HepG2 (cell line): ENCODE data around the gene NLGN2. TPM values are rescaled to one million over a fixed set of nuclear protein-coding genes. Genes with fewer than 3 reads are reported as not detected.

Experiments used
- ARID5B ChIP-seq: IDR thresholded peaks from 2 replicates; pipeline ENCODE4 v1.4.0; 2020; ENCODE audit warnings: mild to moderate bottlenecking, missing genetic modification reagents
- FOSL1 ChIP-seq: sonication (generic); formaldehyde crosslinking; IDR thresholded peaks from 2 replicates; pipeline ENCODE4 v1.9.0; 2021; ENCODE audit warnings: missing genetic modification reagents, borderline replicate concordance
- HDAC2 ChIP-seq: sonication (generic); formaldehyde crosslinking; IDR thresholded peaks from 2 replicates; pipeline ENCODE4 v1.4.0; 2020; ENCODE audit warnings: missing genetic modification reagents
- MLLT10 ChIP-seq: sonication (generic); formaldehyde crosslinking; IDR thresholded peaks from 2 replicates; pipeline ENCODE4 v1.4.0; 2020; ENCODE audit warnings: missing genetic modification reagents
- NFYC ChIP-seq: IDR thresholded peaks from 2 replicates; pipeline ENCODE4 v1.6.1; 2016; ENCODE audit warnings: missing genetic modification reagents, missing compliant biosample characterization
- TBX2 ChIP-seq: sonication (generic); formaldehyde crosslinking; IDR thresholded peaks from 2 replicates; pipeline ENCODE4 v1.5.0; 2020; ENCODE audit warnings: missing genetic modification reagents, mild to moderate bottlenecking, borderline replicate concordance
- THAP8 ChIP-seq: sonication (generic); formaldehyde crosslinking; IDR thresholded peaks from 2 replicates; pipeline ENCODE4 v1.5.1; 2020; ENCODE audit warnings: missing genetic modification reagents, mild to moderate bottlenecking, borderline replicate concordance
- ZBTB38 ChIP-seq: sonication (generic); formaldehyde crosslinking; IDR thresholded peaks from 2 replicates; pipeline ENCODE4 v1.5.1; 2020; ENCODE audit warnings: mild to moderate bottlenecking, missing genetic modification reagents
- ZBTB7B ChIP-seq: sonication (generic); formaldehyde crosslinking; IDR thresholded peaks from 2 replicates; pipeline ENCODE4 v1.4.0; 2020; ENCODE audit warnings: missing genetic modification reagents
- ZMYM2 ChIP-seq: sonication (generic); formaldehyde crosslinking; IDR thresholded peaks from 2 replicates; pipeline ENCODE4 v1.8.0; 2022; ENCODE audit warnings: mild to moderate bottlenecking, missing genetic modification reagents
- ZNF143 ChIP-seq: sonication (generic); formaldehyde crosslinking; IDR thresholded peaks from 2 replicates; pipeline ENCODE4 v1.4.0; 2020; ENCODE audit warnings: missing genetic modification reagents
- ZNF432 ChIP-seq: sonication (generic); formaldehyde crosslinking; IDR thresholded peaks from 2 replicates; pipeline ENCODE4 v1.5.0; 2020; ENCODE audit warnings: missing genetic modification reagents, mild to moderate bottlenecking, borderline replicate concordance
- ZNF660 ChIP-seq: sonication (generic); formaldehyde crosslinking; IDR thresholded peaks from 2 replicates; pipeline ENCODE4 v1.5.1; 2020; ENCODE audit warnings: mild to moderate bottlenecking, low read depth, missing genetic modification reagents, borderline replicate concordance
- polyA plus RNA-seq, 8 experiments: library from polyadenylated mRNA; depleted of rRNA in 3 of 8; stranded (reverse) in 7 of 8; unstranded in 1 of 8; fragments of >200 nt; fragmentation: Illumina TruSeq in 4 of 8; extraction: Trizol in 4 of 8; gene quantifications; 2 replicates each; pipeline versions ENCODE4 v1.2.1 to v1.2.3, GENCODE V29; 2011 to 2016; ENCODE audit warnings: low read depth in 4 of 8, missing spikeins in 1 of 8, mixed read lengths in 1 of 8; ENCODE audit not compliant: insufficient read depth in 1 of 8
- total RNA-seq, 5 experiments: library from RNA; depleted of rRNA; stranded (reverse); fragments of >200 nt; fragmentation: Illumina TruSeq; extraction: Trizol; gene quantifications; 2 replicates each; pipeline ENCODE4 v1.2.3, GENCODE V29; 2016; ENCODE audit warnings: low read depth in 1 of 5
- TF ChIP-seq, protein P1 (sequence below): sonication (generic); formaldehyde crosslinking; IDR thresholded peaks from 2 replicates; pipeline ENCODE4 v1.4.0; 2020; ENCODE audit warnings: mild to moderate bottlenecking, missing genetic modification reagents
- TF ChIP-seq, protein P2 (sequence below): IDR thresholded peaks from 2 replicates; pipeline ENCODE4 v1.6.1; 2016; ENCODE audit warnings: missing compliant biosample characterization, missing genetic modification reagents, borderline replicate concordance

The NLGN2 gene
- total and polyA plus RNA-seq, 2 of the 13 experiments (the other 11 are each of a cell fraction or from before 2014, with no cell fraction given), result 1.9 to 11.0 TPM

GRCh38 chr17:7439462-7440112 lies 31.9 kb downstream of the NLGN2 start, which contains the start of gene FGF11 (continued):
- TF ChIP-seq ZNF143 (CRISPR knock-in tag) (no peak), HDAC2 (CRISPR knock-in tag) (no peak), ZMYM2 (no peak), TBX2 (CRISPR knock-in tag) (0 out of 2 replicates have a peak, but pooled peaks have one; percentile 17), ZNF660 (CRISPR knock-in tag) (no peak), THAP8 (CRISPR knock-in tag) (no peak), ARID5B (CRISPR knock-in tag) (no peak), NFYC (no peak), MLLT10 (CRISPR knock-in tag) (no peak), ZBTB38 (CRISPR knock-in tag) (no peak), FOSL1 (CRISPR knock-in tag) (no peak), ZBTB7B (peak; percentile 57; the same call in 1 of the 2 replicates), ZNF432 (CRISPR knock-in tag) (no peak)
- TF ChIP-seq, protein P1, sequence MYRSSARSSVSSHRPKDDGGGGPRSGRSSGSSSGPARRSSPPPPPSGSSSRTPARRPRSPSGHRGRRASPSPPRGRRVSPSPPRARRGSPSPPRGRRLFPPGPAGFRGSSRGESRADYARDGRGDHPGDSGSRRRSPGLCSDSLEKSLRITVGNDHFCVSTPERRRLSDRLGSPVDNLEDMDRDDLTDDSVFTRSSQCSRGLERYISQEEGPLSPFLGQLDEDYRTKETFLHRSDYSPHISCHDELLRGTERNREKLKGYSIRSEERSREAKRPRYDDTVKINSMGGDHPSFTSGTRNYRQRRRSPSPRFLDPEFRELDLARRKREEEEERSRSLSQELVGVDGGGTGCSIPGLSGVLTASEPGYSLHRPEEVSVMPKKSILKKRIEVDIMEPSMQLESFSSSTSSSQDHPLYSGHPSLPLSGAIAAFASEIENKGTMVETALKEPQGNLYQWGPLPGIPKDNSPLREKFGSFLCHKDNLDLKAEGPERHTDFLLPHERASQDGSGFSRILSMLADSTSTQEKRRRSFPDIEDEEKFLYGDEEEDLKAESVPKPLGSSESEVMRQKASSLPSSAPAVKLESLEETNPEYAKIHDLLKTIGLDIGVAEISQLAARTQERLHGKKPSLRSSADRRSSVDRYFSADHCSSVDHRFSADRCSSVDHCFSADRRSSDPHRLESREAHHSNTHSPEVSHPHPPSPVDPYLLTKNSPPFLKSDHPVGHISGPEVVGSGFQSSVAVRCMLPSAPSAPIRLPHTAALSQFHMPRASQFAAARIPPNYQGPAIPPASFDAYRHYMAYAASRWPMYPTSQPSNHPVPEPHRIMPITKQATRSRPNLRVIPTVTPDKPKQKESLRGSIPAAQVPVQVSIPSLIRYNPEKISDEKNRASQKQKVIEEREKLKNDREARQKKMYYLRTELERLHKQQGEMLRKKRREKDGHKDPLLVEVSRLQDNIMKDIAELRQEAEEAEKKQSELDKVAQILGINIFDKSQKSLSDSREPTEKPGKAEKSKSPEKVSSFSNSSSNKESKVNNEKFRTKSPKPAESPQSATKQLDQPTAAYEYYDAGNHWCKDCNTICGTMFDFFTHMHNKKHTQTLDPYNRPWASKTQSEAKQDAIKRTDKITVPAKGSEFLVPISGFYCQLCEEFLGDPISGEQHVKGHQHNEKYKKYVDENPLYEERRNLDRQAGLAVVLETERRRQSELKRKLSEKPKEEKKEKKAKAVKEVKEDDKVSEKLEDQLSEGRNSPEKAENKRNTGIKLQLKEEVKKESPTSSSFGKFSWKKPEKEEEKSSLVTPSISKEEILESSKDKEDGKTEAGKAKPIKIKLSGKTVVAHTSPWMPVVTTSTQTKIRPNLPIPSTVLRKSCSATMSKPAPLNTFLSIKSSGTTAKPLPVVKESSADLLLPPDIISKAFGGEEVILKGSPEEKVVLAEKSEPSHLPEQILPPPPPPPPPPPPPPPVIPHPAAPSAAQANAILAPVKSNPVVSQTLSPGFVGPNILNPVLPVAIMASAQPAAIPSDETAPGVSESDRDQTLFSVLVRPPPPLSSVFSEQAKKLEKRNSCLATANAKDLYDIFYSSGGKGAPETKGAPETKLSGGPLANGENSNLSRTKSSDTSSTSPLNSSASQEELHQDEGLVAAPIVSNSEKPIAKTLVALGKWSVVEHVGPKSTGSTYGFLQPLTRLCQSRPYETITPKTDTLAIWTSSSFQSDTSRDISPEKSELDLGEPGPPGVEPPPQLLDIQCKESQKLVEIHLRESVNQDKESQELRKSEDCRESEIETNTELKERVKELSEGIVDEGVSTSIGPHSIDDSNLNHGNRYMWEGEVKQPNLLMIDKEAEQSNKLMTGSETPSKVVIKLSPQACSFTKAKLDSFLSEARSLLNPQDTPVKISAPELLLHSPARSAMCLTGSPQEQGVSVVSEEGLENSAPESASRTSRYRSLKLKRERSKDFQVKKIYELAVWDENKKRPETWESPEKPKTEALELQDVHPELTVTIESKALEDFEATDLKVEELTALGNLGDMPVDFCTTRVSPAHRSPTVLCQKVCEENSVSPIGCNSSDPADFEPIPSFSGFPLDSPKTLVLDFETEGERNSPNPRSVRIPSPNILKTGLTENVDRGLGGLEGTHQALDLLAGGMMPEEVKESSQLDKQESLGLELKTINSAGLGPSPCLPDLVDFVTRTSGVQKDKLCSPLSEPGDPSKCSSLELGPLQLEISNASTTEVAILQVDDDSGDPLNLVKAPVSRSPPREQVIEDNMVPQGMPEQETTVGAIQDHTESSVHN, result no peak
- TF ChIP-seq, protein P2, sequence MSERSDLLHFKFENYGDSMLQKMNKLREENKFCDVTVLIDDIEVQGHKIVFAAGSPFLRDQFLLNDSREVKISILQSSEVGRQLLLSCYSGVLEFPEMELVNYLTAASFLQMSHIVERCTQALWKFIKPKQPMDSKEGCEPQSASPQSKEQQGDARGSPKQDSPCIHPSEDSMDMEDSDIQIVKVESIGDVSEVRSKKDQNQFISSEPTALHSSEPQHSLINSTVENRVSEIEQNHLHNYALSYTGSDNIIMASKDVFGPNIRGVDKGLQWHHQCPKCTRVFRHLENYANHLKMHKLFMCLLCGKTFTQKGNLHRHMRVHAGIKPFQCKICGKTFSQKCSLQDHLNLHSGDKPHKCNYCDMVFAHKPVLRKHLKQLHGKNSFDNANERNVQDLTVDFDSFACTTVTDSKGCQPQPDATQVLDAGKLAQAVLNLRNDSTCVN (CRISPR knock-in tag), result no peak
